KMS-11 (cell line): ENCODE results near the gene MRPS2.

Experiments used
- H2AFZ ChIP-seq: fragments of 200-600 bp; sonication (generic); 2 replicates; pipeline ENCODE4 v1.6.1; 2016; ENCODE audit warnings: antibody characterized with exemption, mixed run types, low read depth
- H3K27ac ChIP-seq: fragments of 200-600 bp; sonication (generic); 2 replicates; pipeline ENCODE4 v1.6.1; 2016; ENCODE audit warnings: mild to moderate bottlenecking, mixed run types
- H3K27me3 ChIP-seq: fragments of 200-600 bp; sonication (generic); 2 replicates; pipeline ENCODE4 v1.6.1; 2017; ENCODE audit warnings: mild to moderate bottlenecking, low read depth, mixed run types, moderate library complexity; ENCODE audit not compliant: insufficient read depth
- H3K36me3 ChIP-seq: fragments of 200-600 bp; sonication (generic); 2 replicates; pipeline ENCODE4 v1.6.1; 2017; ENCODE audit warnings: mild to moderate bottlenecking, mixed run types; ENCODE audit not compliant: insufficient read depth
- H3K4me1 ChIP-seq: fragments of 200-600 bp; sonication (generic); 2 replicates; pipeline ENCODE4 v1.6.1; 2016; ENCODE audit warnings: mild to moderate bottlenecking, low read depth, mixed run types; ENCODE audit not compliant: poor library complexity, severe bottlenecking
- H3K4me2 ChIP-seq: fragments of 200-600 bp; sonication (generic); 2 replicates; pipeline ENCODE4 v1.7.0; 2016; ENCODE audit warnings: mild to moderate bottlenecking, mixed run types
- H3K4me3 ChIP-seq: fragments of 200-600 bp; sonication (generic); IDR thresholded peaks from 2 replicates; pipeline ENCODE4 v1.6.1; 2017; ENCODE audit warnings: low read depth, low read length, mixed read lengths; ENCODE audit not compliant: insufficient read depth
- H3K79me2 ChIP-seq: fragments of 200-600 bp; sonication (generic); 2 replicates; pipeline ENCODE4 v1.6.1; 2016; ENCODE audit warnings: low read depth, mixed run types; ENCODE audit not compliant: insufficient read depth
- H3K9ac ChIP-seq: fragments of 200-600 bp; sonication (generic); 2 replicates; pipeline ENCODE4 v1.6.1; 2016; ENCODE audit warnings: mild to moderate bottlenecking, mixed run types
- H4K20me1 ChIP-seq: fragments of 200-600 bp; sonication (generic); 2 replicates; pipeline ENCODE4 v1.6.1; 2016; ENCODE audit warnings: mild to moderate bottlenecking, mixed run types; ENCODE audit not compliant: insufficient read depth
- TF ChIP-seq, protein P1 (sequence below): fragments of 200-600 bp; sonication (generic); conservative IDR thresholded peaks from 2 replicates; pipeline ENCODE4 v1.6.1; 2017; ENCODE audit warnings: low read depth, mild to moderate bottlenecking, antibody characterized with exemption, low read length, moderate library complexity, mixed read lengths

MRPS2 gene

DNA sequence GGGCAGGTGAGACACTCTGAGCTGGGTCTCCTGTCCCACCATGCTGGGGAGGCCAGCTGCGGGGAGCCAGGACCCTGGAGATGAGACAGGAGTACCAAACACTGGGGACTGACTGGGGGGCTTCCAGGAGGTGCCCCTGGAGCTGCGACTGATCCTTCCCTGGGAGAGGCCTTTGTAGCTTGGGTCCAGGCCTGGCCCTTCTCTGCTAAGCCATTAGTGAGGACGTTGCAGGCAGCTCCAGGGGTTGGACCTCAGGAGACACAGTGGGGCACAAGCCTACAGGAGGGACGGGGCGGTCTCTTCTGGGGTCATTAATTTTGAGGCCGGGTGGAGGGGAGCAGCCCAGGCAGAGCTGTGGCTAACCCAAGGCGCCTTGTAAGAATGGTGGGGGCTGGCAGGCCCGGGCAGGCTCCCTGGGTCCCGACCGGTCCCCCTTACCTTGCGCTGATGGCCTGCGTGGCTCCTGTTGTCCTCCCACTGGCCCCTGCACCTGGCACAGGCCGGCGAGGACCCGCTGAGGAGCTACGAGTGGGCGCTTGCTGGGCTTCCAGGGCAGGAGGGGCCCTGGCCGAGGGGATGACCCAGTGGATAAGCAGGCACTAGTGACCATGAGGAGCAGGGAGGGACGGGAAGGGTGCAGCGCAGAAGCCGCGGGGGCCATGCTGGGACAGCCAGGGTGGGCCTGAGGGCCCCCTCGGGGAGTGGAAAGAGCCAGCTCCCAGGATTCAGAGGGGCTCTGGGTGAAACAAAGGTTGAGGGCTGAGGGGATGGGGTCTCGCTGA lies 5.1 kb downstream of the MRPS2 start:
- Histone ChIP-seq H3K4me3 (no peak overlapping the region), H3K27me3 (peaks cover 14% of the 10 kb centered on the region; the same call in 1 of the 2 replicates), H3K36me3 (no peaks in the 10 kb centered on the region; the same call in 1 of the 2 replicates), H3K4me1 (peaks cover 7% of the 10 kb centered on the region), H3K27ac (no peak overlapping the region), H2AFZ (no peak overlapping the region), H3K9ac (no peak overlapping the region), H4K20me1 (no peaks in the 10 kb centered on the region), H3K4me2 (no peak overlapping the region), H3K79me2 (peaks cover 12% of the 10 kb centered on the region)
- TF ChIP-seq, protein P1, sequence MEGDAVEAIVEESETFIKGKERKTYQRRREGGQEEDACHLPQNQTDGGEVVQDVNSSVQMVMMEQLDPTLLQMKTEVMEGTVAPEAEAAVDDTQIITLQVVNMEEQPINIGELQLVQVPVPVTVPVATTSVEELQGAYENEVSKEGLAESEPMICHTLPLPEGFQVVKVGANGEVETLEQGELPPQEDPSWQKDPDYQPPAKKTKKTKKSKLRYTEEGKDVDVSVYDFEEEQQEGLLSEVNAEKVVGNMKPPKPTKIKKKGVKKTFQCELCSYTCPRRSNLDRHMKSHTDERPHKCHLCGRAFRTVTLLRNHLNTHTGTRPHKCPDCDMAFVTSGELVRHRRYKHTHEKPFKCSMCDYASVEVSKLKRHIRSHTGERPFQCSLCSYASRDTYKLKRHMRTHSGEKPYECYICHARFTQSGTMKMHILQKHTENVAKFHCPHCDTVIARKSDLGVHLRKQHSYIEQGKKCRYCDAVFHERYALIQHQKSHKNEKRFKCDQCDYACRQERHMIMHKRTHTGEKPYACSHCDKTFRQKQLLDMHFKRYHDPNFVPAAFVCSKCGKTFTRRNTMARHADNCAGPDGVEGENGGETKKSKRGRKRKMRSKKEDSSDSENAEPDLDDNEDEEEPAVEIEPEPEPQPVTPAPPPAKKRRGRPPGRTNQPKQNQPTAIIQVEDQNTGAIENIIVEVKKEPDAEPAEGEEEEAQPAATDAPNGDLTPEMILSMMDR = no peak

DNA sequence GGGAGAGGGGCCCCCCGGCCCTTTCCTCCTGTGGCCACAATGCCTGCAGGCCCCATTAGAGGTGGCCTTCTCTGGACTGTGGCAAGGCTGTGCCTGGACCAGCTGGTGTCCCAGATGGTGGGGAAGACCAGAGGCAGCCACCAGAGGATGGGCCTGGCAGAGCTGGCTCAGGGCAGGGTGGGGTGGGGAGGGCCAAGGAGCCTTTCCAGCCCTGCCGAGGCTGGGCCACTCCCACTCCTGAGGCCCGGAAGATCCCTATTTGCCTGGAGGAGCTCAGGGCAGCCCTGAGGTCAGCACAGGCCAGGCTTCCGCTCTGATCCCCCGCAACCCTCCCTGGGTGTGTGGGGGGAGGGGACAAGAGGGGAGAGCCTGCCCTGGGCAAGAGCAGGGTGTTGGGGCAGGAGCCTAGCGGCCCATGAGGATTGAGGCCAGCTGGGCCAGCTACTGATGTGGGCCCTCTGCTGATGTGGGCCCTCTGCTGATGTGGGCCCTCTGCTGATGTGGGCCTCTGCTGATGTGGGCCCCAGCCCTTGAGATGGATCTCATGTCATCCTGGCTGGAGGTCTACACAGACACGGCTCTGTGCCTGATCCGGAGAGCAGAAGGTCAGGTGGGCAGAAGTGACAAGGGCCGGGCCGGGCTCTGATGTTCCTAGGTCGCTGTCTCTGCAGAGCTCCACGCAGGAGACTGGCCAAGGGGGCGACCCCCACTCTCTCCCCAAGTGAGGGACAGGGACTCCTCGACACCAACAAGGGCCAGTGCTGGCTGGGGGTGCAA lies 6.0 kb downstream of the MRPS2 start:
- Histone ChIP-seq H4K20me1 (no peaks in the 10 kb centered on the region), H3K9ac (no peak overlapping the region), H3K27ac (no peak overlapping the region), H2AFZ (no peak overlapping the region), H3K4me3 (no peak overlapping the region), H3K36me3 (no peaks in the 10 kb centered on the region; the same call in 1 of the 2 replicates), H3K4me2 (no peak overlapping the region), H3K4me1 (peaks cover 7% of the 10 kb centered on the region), H3K79me2 (peaks cover 8% of the 10 kb centered on the region), H3K27me3 (peaks cover 21% of the 10 kb centered on the region; the same call in 1 of the 2 replicates)
- TF ChIP-seq, protein P1 = no peak

DNA sequence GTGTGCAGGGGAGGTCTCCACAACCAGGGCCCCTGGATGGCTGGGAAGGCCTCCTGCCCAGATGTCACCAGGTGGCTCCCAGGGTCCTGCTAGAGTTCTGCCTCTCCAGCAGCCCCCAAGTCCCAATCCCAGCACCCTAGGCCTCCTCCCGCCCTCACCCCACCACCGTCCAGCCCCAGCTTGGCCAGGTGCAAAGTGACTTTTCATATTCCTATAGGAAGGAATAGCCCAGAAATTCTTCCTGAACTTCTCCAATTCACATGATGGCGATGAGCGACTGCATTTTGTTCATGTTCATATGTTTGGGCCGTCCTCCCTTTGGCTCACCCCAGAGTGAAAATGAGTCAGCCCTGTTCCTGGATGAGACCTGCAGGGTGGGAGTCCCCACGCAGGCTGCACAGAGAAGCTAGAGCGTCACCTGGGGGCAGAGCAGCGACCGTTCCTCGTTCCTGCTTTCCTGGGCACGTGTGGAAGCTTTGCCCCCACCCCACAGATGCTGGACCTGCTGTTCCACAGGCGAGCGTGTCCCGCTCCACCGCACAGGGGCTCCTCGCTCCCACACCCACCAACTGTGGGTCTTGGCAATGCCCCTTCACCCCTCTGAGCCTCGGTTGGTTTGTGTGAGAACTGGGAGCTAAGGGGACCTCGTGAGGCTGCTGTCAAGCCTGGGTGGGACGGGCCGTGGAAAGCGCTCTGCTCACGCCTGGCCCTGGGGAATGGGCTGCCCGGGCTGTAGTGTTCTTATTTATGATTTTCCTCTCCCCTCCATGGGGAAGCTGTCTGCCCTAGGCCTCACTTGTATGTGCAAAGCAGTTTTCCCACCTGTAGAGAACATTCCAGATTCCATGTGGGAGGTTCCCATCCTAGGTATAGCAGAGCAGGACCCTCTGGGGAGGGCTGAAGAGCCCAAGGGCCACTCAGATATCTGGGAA lies 6.9 kb downstream of the MRPS2 start:
- Histone ChIP-seq H3K4me3 (no peak overlapping the region), H3K79me2 (no peaks in the 10 kb centered on the region), H3K27me3 (peaks cover 25% of the 10 kb centered on the region; the same call in 1 of the 2 replicates), H3K4me1 (no peaks in the 10 kb centered on the region), H3K36me3 (no peaks in the 10 kb centered on the region; the same call in 1 of the 2 replicates), H3K4me2 (no peak overlapping the region), H2AFZ (no peak overlapping the region), H4K20me1 (no peaks in the 10 kb centered on the region), H3K27ac (no peak overlapping the region), H3K9ac (no peak overlapping the region)
- TF ChIP-seq, protein P1 = no peak

DNA sequence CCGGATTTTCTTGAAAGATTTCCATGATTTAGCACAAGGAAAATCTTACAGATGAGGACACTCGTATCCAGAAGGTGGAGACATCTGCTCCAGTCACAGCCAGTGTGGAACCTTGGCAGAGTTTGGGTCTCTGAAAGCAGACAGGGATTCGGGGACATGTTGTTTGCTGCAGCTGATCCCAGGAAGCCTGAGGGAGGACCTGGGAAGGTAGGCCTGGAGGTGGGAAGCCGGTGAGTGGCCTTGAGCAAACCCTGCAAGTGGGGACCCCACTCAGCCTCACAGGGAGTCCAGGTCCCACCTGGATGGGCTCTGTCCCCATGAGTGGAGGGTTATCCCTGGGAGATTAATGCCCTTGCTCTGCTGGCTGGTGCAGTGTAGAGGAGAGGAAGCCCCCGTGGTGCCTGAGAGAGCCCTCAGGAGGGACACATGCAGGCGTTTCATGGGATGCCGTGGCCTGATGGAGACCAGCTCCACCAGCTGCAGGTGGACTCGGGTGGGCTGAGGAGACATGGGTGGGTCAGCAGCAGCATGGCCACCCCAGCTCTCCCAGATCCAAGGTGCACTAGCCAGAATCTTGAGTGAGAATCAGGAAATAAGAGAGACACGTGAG lies 7.8 kb downstream of the MRPS2 start:
- H3K4me2 ChIP-seq = no peak overlapping the region
- no peak overlapping the region for H3K27ac ChIP-seq
- no peaks in the 10 kb centered on the region for H4K20me1 ChIP-seq
- H3K27me3 ChIP-seq = peaks cover 35% of the 10 kb centered on the region; the same call in 1 of the 2 replicates
- H3K9ac ChIP-seq = no peak overlapping the region
- TF ChIP-seq, protein P1 = no peak
- H3K79me2 ChIP-seq = no peaks in the 10 kb centered on the region
- no peak overlapping the region for H3K4me3 ChIP-seq
- H3K4me1 ChIP-seq = no peaks in the 10 kb centered on the region
- no peak overlapping the region for H2AFZ ChIP-seq
- H3K36me3 ChIP-seq = no peaks in the 10 kb centered on the region; the same call in 1 of the 2 replicates
